Prostate gland (tissue), 2 donors: Measurements from ENCODE around the gene RAD51B. TPM values are rescaled to one million over a fixed set of nuclear protein-coding genes. Genes with fewer than 3 reads are reported as not detected.

Source experiments
- DNase-seq: peaks from one replicate; pipeline ENCODE4 v3.0.0-alpha.2; 2019; ENCODE audit warnings: low spot score
- H3K27ac ChIP-seq, 2 donors: fragments of 200-600 bp; sonication (generic); 2 replicates each; pipeline ENCODE4 v1.5.1; 2017 to 2019
- H3K27me3 ChIP-seq: fragments of 200-600 bp; sonication (generic); replicated peaks from 2 replicates; pipeline ENCODE4 v1.5.1; 2019; ENCODE audit not compliant: insufficient read depth
- H3K36me3 ChIP-seq, 2 donors: fragments of 200-600 bp; sonication (generic); 1 replicate in 1 of 2; 2 replicates in 1 of 2; pipeline versions ENCODE4 v1.5.1 to v1.8.1; 2017 to 2019
- H3K4me1 ChIP-seq: fragments of 200-600 bp; sonication (generic); replicated peaks from 2 replicates; pipeline ENCODE4 v1.5.1; 2019
- H3K4me3 ChIP-seq, 2 donors: fragments of 200-600 bp; sonication (generic); 2 replicates each; pipeline ENCODE4 v1.5.1; 2017 to 2019
- H3K9me3 ChIP-seq: fragments of 200-600 bp; sonication (generic); 2 replicates; pipeline ENCODE4 v1.5.1; 2017
- CTCF ChIP-seq, 4 experiments: fragments of 200-600 bp in 2 of 4; fragments of 450-650 bp in 2 of 4; sonication (generic) in 2 of 4; IDR thresholded peaks; 1 replicate in 3 of 4; 2 replicates in 1 of 4; pipeline ENCODE4 v1.5.1; 2016 to 2019; ENCODE audit warnings: antibody characterized with exemption in 4 of 4, mild to moderate bottlenecking in 2 of 4, moderate library complexity in 2 of 4
- POLR2A ChIP-seq: fragments of 450-650 bp; IDR thresholded peaks from one replicate; pipeline ENCODE4 v1.6.1; 2016; ENCODE audit warnings: antibody characterized with exemption, mild to moderate bottlenecking
- POLR2AphosphoS5 ChIP-seq: sonication (generic); formaldehyde crosslinking; IDR thresholded peaks from one replicate; pipeline ENCODE4 v1.6.1; 2017; ENCODE audit warnings: antibody characterized with exemption
- WGBS: methylation state at CpG from one replicate; pipeline ENCODE4 v1.1.5; 2018; 5-methylcytosine and 5-hydroxymethylcytosine counted together
- intact Hi-C: fragments of 100-400 bp; cut with DNase I; formaldehyde crosslinking; loops from one replicate; pipeline ENCODE4 v1.14.2; 2022
- total RNA-seq, 2 donors: library from RNA; depleted of rRNA; stranded (reverse); fragments of >200 nt; gene quantifications; one replicate each; pipeline ENCODE4 v1.1.0, GENCODE V29; 2016

Gene RAD51B
- total RNA-seq, 2 donors from 2014 or later = 14.9 to 35.8 TPM

- no peak for TF ChIP-seq POLR2A
- no peak for TF ChIP-seq CTCF (IDR thresholded peaks at IDR 0.05)
- no peak for TF ChIP-seq POLR2AphosphoS5
- 98% methylated on average over 9 of the region's 9 CpGs for WGBS
Observed at GRCh38 chr14:68493152-68493911, 673.8 kb downstream of the RAD51B start.

GRCh38 chr14:68495101-68496039 lies 675.8 kb downstream of the RAD51B start:
- no peak overlapping the region for H3K27ac ChIP-seq
- no peak overlapping the region for H3K4me3 ChIP-seq
- TF ChIP-seq CTCF (IDR thresholded peaks at IDR 0.05) (no peak), POLR2AphosphoS5 (no peak), POLR2A (no peak)
- no peaks in the 10 kb centered on the region for H3K4me1 ChIP-seq
- H3K27me3 ChIP-seq = no peaks in the 10 kb centered on the region
- no peaks in the 10 kb centered on the region for H3K9me3 ChIP-seq
- H3K36me3 ChIP-seq = no peaks in the 10 kb centered on the region
- WGBS = 82% methylated on average over 14 of the region's 14 CpGs
- no peak for DNase-seq
- intact Hi-C loops = no loop called here

More at GRCh38 chr14:68493152-68493911, 673.8 kb downstream of the RAD51B start:
- Histone ChIP-seq H3K36me3 (no peaks in the 10 kb centered on the region), H3K9me3 (no peaks in the 10 kb centered on the region), H3K4me3 (no peak overlapping the region), H3K27ac (no peak overlapping the region), H3K27me3 (no peaks in the 10 kb centered on the region), H3K4me1 (no peaks in the 10 kb centered on the region)
- intact Hi-C loops = no loop called here
- DNase-seq = no peak

GRCh38 chr14:68497011-68497410 lies 677.4 kb downstream of the RAD51B start:
- DNase-seq = no peak
- WGBS = 98% methylated on average over 2 of the region's 2 CpGs
- Histone ChIP-seq H3K4me3 (no peak overlapping the region), H3K4me1 (no peaks in the 10 kb centered on the region), H3K27ac (no peak overlapping the region), H3K36me3 (no peaks in the 10 kb centered on the region), H3K9me3 (no peaks in the 10 kb centered on the region), H3K27me3 (no peaks in the 10 kb centered on the region)
- intact Hi-C loops = no loop called here
- TF ChIP-seq POLR2A (no peak), POLR2AphosphoS5 (no peak), CTCF (IDR thresholded peaks at IDR 0.05) (no peak)

- no peak for DNase-seq
- Histone ChIP-seq H3K4me3 (no peak overlapping the region), H3K36me3 (no peaks in the 10 kb centered on the region), H3K27ac (no peak overlapping the region), H3K4me1 (no peaks in the 10 kb centered on the region), H3K27me3 (no peaks in the 10 kb centered on the region), H3K9me3 (no peaks in the 10 kb centered on the region)
- TF ChIP-seq CTCF (IDR thresholded peaks at IDR 0.05) (no peak), POLR2A (no peak), POLR2AphosphoS5 (no peak)
- intact Hi-C loops = no loop called here
- 91% methylated on average over 6 of the region's 6 CpGs for WGBS
Observed at GRCh38 chr14:68499451-68499850, 679.9 kb downstream of the RAD51B start.
